ENCODE data around the gene SLC27A5. TPM values are rescaled to one million over a fixed set of nuclear protein-coding genes. Genes with fewer than 3 reads are reported as not detected.

SLC27A5 gene
- total and polyA plus RNA-seq, 2 of the 13 experiments (the other 11 are each of a cell fraction or from before 2014, with no cell fraction given), result 30.3 to 40.2 TPM

DNA sequence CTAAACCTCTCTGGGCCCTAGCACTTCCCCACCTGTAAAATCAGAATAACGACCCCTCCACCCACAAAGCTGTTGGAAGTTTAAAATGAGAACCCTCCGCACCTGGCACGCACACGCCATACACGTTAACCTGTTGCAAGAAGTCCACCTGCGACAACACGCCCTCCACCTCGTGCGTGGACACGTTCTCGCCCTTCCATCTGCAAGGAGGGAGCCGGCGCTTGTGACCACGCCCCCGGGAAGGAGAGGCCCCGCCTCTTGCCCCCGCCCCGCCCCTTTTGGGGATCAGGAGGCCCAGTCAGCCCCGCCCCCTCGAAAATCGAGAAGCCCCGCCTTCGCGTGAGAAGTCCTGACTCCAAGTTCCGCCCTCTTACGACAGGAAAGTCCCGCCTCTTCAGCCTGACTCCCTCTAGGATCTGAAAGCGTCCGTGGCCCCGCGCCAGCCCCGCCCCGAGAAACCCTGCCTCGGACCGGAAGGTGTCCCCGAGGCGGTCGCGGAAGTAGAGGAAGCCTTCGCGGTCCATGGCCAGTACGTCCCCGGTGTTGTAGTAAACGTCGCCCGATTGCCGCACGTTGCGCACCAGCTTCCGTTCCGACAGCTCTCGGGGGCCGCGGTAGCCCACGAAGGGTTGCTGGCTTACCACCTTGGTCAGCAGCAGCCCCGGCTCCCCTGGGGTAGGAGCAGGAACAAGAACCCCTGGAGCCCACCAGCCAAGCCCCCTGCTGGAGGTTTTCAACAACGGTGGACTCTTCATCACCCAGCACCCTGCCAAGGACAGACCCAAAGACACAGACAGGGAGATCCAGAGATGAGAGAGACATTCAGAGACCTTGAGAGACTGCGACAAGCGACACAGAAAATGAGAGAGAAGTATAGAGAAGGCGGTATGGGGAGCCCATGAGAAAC is 12.5 kb downstream of the SLC27A5 start (continued):
- TF ChIP-seq ZXDC (CRISPR knock-in tag; IDR thresholded peaks at IDR 0.05) (peak; percentile 45; the same call in 1 of the 2 replicates), ZNF784 (CRISPR knock-in tag; IDR thresholded peaks at IDR 0.05; ENCODE audit: borderline replicate concordance) (no peak), ZNF20 (CRISPR knock-in tag; IDR thresholded peaks at IDR 0.05) (no peak), NCOA2 (CRISPR knock-in tag; IDR thresholded peaks at IDR 0.05) (peak; percentile 77), HNF1A (IDR thresholded peaks at IDR 0.05; ENCODE audit: low read depth) (peak; percentile 37; the same call in 1 of the 2 replicates), HNF1A (CRISPR knock-in tag; IDR thresholded peaks at IDR 0.05; ENCODE audit: borderline replicate concordance) (peak; percentile 79; the same call in 1 of the 2 replicates), BCL6 (CRISPR knock-in tag; IDR thresholded peaks at IDR 0.05) (peak; percentile 68), ISX (CRISPR knock-in tag; conservative IDR thresholded peaks at IDR 0.05) (no peak), SMAD3 (CRISPR knock-in tag; IDR thresholded peaks at IDR 0.05) (peak; percentile 87), ZNF609 (CRISPR knock-in tag; IDR thresholded peaks at IDR 0.05; ENCODE audit: borderline replicate concordance) (peak; percentile 73; the same call in 1 of the 2 replicates), TCF7L2 (IDR thresholded peaks at IDR 0.05; ENCODE audit: low read depth, low read length) (no peak)

All from HepG2 (cell line).